ENCODE measurements around the gene FGF18.

DNA sequence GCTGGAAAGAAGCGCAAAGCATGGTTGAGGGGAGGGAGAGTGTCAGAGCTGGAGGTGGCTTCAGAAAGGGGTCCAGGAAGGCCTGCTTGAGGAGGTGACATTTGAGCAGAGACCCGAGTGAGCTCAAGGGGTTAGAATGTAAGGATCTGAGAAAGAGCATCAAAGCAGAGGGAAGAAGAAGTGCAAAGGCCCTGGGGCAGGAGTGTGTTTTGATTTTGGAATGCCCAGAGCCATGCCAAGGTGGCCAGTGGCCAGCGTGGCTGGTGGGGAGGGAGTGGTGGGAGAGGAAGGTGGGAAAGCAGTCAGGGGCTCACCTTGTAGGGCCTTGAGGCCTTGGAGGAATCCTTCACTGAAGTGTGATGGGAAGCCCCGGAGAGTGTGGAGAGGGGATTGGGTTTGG lies 15.4 kb downstream of the FGF18 start:
- TF ChIP-seq, protein P1, sequence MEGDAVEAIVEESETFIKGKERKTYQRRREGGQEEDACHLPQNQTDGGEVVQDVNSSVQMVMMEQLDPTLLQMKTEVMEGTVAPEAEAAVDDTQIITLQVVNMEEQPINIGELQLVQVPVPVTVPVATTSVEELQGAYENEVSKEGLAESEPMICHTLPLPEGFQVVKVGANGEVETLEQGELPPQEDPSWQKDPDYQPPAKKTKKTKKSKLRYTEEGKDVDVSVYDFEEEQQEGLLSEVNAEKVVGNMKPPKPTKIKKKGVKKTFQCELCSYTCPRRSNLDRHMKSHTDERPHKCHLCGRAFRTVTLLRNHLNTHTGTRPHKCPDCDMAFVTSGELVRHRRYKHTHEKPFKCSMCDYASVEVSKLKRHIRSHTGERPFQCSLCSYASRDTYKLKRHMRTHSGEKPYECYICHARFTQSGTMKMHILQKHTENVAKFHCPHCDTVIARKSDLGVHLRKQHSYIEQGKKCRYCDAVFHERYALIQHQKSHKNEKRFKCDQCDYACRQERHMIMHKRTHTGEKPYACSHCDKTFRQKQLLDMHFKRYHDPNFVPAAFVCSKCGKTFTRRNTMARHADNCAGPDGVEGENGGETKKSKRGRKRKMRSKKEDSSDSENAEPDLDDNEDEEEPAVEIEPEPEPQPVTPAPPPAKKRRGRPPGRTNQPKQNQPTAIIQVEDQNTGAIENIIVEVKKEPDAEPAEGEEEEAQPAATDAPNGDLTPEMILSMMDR (IDR thresholded peaks at IDR 0.05; ENCODE audit: low read depth, low read length), result no peak
- TF ChIP-seq EZH2phosphoT487 (IDR thresholded peaks at IDR 0.05; ENCODE audit: low read depth), result no peak
